ENCODE results near the gene KAZN. TPM values are rescaled to one million over a fixed set of nuclear protein-coding genes. Genes with fewer than 3 reads are reported as not detected.

Gene KAZN
- total and polyA plus RNA-seq, 3 donors from 2014 or later: 12.1 to 14.6 (median 13.8) TPM

DNA sequence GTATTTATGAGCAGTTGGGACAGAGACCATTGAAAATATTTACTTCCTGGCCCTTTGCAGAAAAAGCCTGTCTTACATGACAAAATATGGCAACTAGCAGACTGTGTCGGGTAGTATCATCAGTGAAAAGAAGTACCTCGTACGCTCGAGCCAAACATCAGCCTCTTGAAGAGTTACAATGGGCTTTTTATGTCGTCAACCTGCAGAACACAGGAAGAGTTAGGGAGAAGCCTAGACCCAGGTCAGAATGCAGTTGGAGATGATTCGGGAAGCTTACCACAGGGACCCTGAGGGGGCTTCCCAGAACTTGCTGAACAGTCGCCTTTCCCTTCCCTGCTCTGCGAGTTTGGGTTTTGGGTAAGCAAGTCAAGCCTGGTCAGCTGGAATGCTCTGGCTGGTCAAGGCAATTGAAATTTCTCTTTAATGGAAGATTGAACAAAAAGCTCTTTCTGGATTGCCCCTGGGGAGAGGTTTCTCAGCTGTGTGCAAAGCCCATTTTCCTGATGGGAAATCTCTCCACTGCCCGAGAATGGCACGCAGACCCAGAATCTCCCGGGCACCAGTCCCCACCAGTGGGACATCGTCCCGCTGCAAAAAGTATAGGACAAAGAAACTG is 291.4 kb downstream of the KAZN start:
- Histone ChIP-seq H3K4me1 (no peaks in the 10 kb centered on the region), H3K4me3 (no peak overlapping the region), H3K27me3 (no peaks in the 10 kb centered on the region), H3K36me3 (ENCODE audit: low read depth, missing control alignments) (no peaks in the 10 kb centered on the region), H3K27ac (no peak overlapping the region), H3K9me3 (no peaks in the 10 kb centered on the region)
- no peak for TF ChIP-seq POLR2A (IDR thresholded peaks at IDR 0.05)
- TF ChIP-seq, protein P1, sequence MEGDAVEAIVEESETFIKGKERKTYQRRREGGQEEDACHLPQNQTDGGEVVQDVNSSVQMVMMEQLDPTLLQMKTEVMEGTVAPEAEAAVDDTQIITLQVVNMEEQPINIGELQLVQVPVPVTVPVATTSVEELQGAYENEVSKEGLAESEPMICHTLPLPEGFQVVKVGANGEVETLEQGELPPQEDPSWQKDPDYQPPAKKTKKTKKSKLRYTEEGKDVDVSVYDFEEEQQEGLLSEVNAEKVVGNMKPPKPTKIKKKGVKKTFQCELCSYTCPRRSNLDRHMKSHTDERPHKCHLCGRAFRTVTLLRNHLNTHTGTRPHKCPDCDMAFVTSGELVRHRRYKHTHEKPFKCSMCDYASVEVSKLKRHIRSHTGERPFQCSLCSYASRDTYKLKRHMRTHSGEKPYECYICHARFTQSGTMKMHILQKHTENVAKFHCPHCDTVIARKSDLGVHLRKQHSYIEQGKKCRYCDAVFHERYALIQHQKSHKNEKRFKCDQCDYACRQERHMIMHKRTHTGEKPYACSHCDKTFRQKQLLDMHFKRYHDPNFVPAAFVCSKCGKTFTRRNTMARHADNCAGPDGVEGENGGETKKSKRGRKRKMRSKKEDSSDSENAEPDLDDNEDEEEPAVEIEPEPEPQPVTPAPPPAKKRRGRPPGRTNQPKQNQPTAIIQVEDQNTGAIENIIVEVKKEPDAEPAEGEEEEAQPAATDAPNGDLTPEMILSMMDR (IDR thresholded peaks at IDR 0.05): no peak
- DNase-seq: no peak
- intact Hi-C loops (cut with DNase I; ENCODE audit: low total_unique reads): no loop called here
- 89 to 91% methylated on average over 13 of the region's 13 CpGs for WGBS, 2 donors

DNA sequence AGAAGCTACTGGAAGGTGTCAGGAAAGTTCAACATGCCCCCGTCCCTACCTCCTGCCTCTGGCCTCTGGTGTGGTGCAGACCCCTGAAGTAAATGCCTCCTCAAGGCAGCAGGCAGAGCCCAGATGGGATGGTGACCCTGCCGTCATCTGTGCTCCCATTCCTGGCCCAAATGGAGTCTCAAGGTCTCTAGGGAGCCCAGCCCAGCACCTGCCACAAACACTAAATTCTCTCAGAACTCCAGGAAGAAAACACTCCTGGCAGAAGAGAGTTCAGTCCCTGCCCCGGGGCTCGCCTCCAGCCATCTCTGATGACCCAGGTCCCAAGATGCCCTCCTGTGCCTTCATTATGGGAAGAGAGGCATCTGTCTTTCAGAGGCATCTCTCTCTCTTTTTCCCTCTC is 293.5 kb downstream of the KAZN start:
- TF ChIP-seq, protein P1 (IDR thresholded peaks at IDR 0.05): no peak
- no peak for TF ChIP-seq POLR2A (IDR thresholded peaks at IDR 0.05)
- Histone ChIP-seq H3K4me1 (no peaks in the 10 kb centered on the region), H3K36me3 (ENCODE audit: low read depth, missing control alignments) (no peaks in the 10 kb centered on the region), H3K27ac (no peak overlapping the region), H3K9me3 (no peaks in the 10 kb centered on the region), H3K4me3 (no peak overlapping the region), H3K27me3 (no peaks in the 10 kb centered on the region)
- intact Hi-C loops (cut with DNase I; ENCODE audit: low total_unique reads): no loop called here
- 80 to 82% methylated on average over 4 of the region's 4 CpGs for WGBS, 2 donors
- DNase-seq: no peak

- 69 to 85% methylated on average over 9 to 11 of the region's 11 CpGs for WGBS, 2 donors
- H3K36me3 ChIP-seq (ENCODE audit: low read depth, missing control alignments): no peaks in the 10 kb centered on the region
- H3K27ac ChIP-seq: no peak overlapping the region
- intact Hi-C loops (cut with DNase I; ENCODE audit: low total_unique reads): no loop called here
- TF ChIP-seq POLR2A (IDR thresholded peaks at IDR 0.05): no peak
- TF ChIP-seq, protein P1 (IDR thresholded peaks at IDR 0.05): no peak
- H3K9me3 ChIP-seq: no peaks in the 10 kb centered on the region
- H3K4me1 ChIP-seq: no peaks in the 10 kb centered on the region
- no peak for DNase-seq
- H3K4me3 ChIP-seq: no peak overlapping the region
- H3K27me3 ChIP-seq: no peaks in the 10 kb centered on the region
Measured at GRCh38 chr1:14894811-14895560, 296.5 kb downstream of the KAZN start.

- Histone ChIP-seq H3K4me1 (no peaks in the 10 kb centered on the region), H3K27ac (no peak overlapping the region), H3K27me3 (no peaks in the 10 kb centered on the region), H3K36me3 (ENCODE audit: low read depth, missing control alignments) (no peaks in the 10 kb centered on the region), H3K4me3 (no peak overlapping the region), H3K9me3 (no peaks in the 10 kb centered on the region)
- DNase-seq: no peak
- 90 to 98% methylated on average over 4 of the region's 4 CpGs for WGBS, 2 donors
- intact Hi-C loops (cut with DNase I; ENCODE audit: low total_unique reads): no loop called here
- TF ChIP-seq, protein P1 (IDR thresholded peaks at IDR 0.05): no peak
- no peak for TF ChIP-seq POLR2A (IDR thresholded peaks at IDR 0.05)
Measured at GRCh38 chr1:14895727-14896126, 297.2 kb downstream of the KAZN start.

Measured in testis (tissue), 3 donors.